Activated CD4-positive, alpha-beta T cell treated with anti-CD3 and anti-CD28 coated beads for 36 hours (primary cell): ENCODE data around the gene PDRG1. TPM values are rescaled to one million over a fixed set of nuclear protein-coding genes. Genes with fewer than 3 reads are reported as not detected.

Source experiments
- ATAC-seq: fragments of 200-7000 bp; cut with Tn5 transposase; one replicate; pipeline ENCODE4 v1.10.0; 2021; ENCODE audit warnings: mild to moderate bottlenecking, moderate library complexity
- CTCF ChIA-PET: fragments of 350-600 bp; sonication (Branson Sonifier 250); formaldehyde crosslinking; loops from one replicate; lab custom pipeline; 2021; ENCODE audit warnings: antibody characterized with exemption; lab: Charles Lee
- POLR2A ChIA-PET: fragments of 350-600 bp; sonication (Branson Sonifier 250); formaldehyde crosslinking; loops from one replicate; lab custom pipeline; 2021; ENCODE audit warnings: antibody characterized with exemption, inconsistent platforms; lab: Charles Lee
- DNase-seq: peaks from one replicate; pipeline ENCODE4 v3.0.0-alpha.2; 2020
- H3K27ac Mint-ChIP-seq: one replicate; pipeline ENCODE4 v1.8.0; 2021; ENCODE audit warnings: mixed read lengths
- H3K27me3 Mint-ChIP-seq: one replicate; pipeline ENCODE4 v1.8.0; 2021; ENCODE audit warnings: mixed read lengths
- H3K36me3 Mint-ChIP-seq: one replicate; pipeline ENCODE4 v1.8.0; 2021; ENCODE audit warnings: low read depth, mixed read lengths
- H3K4me1 Mint-ChIP-seq: one replicate; pipeline ENCODE4 v1.8.0; 2021; ENCODE audit warnings: mixed read lengths
- H3K4me3 Mint-ChIP-seq: one replicate; pipeline ENCODE4 v1.8.0; 2021; ENCODE audit warnings: mild to moderate bottlenecking, moderate library complexity, mixed read lengths
- H3K9me3 Mint-ChIP-seq: one replicate; pipeline ENCODE4 v1.8.0; 2021; ENCODE audit warnings: low read depth, mixed read lengths
- intact Hi-C, 2 experiments: fragments of 100-400 bp; cut with DNase I in 1 of 2; cut with micrococcal nuclease in 1 of 2; formaldehyde crosslinking; loops; one replicate each; pipeline versions ENCODE4 v1.14.2 to v1.15.1; 2022 to 2024; cut with DNase I, micrococcal nuclease
- total RNA-seq, 2 experiments: library from RNA; stranded (reverse); gene quantifications; one replicate each; pipeline ENCODE4 v1.2.3, GENCODE V29; 2021

Gene PDRG1
- total RNA-seq, 2 experiments from 2014 or later: 12.8 to 18.4 TPM

DNA sequence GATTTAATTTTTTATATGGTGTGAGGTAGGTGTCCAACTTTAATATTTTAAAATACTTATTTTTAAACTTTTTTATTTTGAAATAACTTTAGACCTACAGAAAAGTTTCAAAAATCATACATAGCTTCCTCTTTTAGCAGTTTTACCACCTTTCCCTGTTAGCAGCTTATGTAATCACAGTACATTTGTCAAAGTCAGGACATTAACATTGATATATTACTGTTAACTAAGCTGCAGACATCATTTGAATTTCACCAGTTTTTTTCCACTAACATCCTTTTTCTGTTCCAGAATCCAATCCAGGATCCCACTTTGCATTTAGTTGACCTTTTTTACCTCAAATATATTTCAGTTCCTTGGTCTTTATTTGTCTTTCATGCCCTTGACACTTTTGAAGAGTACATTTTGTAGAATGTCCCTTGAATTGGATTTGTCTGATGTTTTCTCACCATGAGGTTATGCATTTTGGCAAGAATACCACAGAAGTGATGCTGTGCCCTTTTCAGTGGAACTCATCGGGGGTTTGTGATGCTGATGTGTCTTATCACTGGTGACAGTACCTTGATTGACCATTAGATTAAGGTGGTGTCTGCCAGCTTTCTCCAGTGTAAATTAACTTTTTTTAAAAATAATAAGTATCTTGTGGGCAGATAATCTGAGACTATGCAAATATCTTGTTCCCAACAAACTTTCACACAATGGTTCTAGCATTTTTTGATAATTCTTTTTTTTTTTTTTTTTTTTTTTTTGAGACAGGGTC is 48.0 kb downstream of the PDRG1 start:
- no peak for ATAC-seq
- no peak overlapping the region for H3K27ac Mint-ChIP-seq
- H3K27me3 Mint-ChIP-seq: no peaks in the 10 kb centered on the region
- H3K4me1 Mint-ChIP-seq: no peaks in the 10 kb centered on the region
- H3K9me3 Mint-ChIP-seq: no peaks in the 10 kb centered on the region
- intact Hi-C loops: no loop called here
- no peak for DNase-seq
- ChIA-PET POLR2A (no interaction called here), CTCF (no interaction called here)
- no peak overlapping the region for H3K4me3 Mint-ChIP-seq
- no peaks in the 10 kb centered on the region for H3K36me3 Mint-ChIP-seq

DNA sequence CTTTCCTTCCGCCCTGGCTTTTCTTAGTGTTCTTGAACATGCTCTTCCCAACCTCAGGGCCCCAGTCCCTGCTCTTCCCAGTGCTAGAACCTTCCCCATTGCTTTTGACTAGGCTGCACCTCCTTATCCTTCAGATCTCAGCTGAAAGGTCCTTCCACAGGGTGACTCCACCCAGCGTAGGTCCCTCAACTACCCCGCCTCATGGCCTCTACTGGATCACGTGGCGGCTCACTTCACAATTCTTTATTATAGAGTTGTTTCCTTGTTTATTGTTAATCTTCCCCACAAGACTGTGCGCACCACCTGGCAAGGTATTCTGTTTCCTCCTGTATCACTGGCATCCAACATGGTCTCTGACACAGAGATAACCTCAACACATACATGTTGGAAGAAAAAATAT is 50.2 kb downstream of the PDRG1 start:
- H3K4me3 Mint-ChIP-seq: no peak overlapping the region
- ChIA-PET CTCF (interaction anchor here (0.6 kb wide), 1 partner anchor 50 kb away, joined by 3 read pairs; the partner anchor contains the start of gene PDRG1), POLR2A (no interaction called here)
- no peaks in the 10 kb centered on the region for H3K36me3 Mint-ChIP-seq
- H3K4me1 Mint-ChIP-seq: no peaks in the 10 kb centered on the region
- intact Hi-C loops: no loop called here
- no peaks in the 10 kb centered on the region for H3K9me3 Mint-ChIP-seq
- H3K27ac Mint-ChIP-seq: no peak overlapping the region
- DNase-seq (no peak), ATAC-seq (no peak)
- peaks cover 3% of the 10 kb centered on the region for H3K27me3 Mint-ChIP-seq

DNA sequence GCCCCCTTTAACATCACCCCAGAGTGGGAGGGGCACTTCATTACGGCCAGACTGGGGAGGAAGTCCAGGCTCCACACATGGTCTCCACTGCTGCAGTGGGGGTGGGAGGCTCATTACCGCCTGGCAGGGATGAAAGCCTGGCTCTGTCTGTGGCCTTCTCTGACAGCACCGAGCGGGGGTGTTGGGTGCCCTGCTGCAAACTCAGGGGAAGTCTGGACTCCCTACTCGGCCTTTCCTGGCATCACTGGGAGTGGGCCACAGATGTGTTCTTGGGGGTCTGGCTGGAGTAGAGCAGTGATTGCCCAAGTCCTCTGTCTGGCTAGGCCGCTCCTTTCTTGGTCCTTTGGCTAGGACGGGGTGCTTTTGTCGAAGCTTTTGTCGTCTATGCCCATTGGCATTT is 54.3 kb downstream of the PDRG1 start:
- Mint-ChIP-seq H3K36me3 (no peaks in the 10 kb centered on the region), H3K4me3 (no peak overlapping the region), H3K9me3 (no peaks in the 10 kb centered on the region), H3K27me3 (peaks cover 5% of the 10 kb centered on the region), H3K4me1 (no peaks in the 10 kb centered on the region), H3K27ac (no peak overlapping the region)
- ChIA-PET CTCF (interaction anchor here (1.8 kb wide), 1 partner anchor 55 kb away, joined by 6 read pairs; the partner anchor contains the start of gene PDRG1), POLR2A (no interaction called here)
- ATAC-seq (no peak), DNase-seq (no peak)
- intact Hi-C loops: no loop called here

DNA sequence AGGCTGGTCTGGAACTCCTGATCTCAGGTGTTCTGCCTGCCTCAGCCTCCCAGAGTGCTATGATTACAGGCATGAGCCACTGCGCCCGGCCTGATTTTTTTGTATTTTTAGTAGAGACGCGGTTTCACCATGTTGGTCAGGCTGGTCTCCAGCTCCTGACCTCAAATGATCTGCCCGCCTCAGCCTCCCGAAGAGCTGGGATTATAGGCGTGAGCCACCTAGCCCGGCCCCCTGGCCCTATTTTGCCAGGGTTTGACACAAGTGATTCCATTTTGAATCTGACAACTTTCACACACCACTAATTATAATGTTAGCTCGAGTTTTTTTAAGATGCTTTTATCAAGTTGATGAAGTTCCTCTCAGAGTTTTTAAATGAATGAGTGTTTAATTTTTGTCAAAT is 55.8 kb downstream of the PDRG1 start:
- Mint-ChIP-seq H3K9me3 (no peaks in the 10 kb centered on the region), H3K4me3 (no peak overlapping the region), H3K27me3 (peaks cover 6% of the 10 kb centered on the region), H3K4me1 (no peaks in the 10 kb centered on the region), H3K27ac (no peak overlapping the region), H3K36me3 (no peaks in the 10 kb centered on the region)
- no peak for DNase-seq
- no peak for ATAC-seq
- CTCF ChIA-PET: interaction anchor here (1.8 kb wide), 1 partner anchor 56 kb away, joined by 6 read pairs; the partner anchor contains the start of gene PDRG1
- POLR2A ChIA-PET: no interaction called here
- intact Hi-C loops: no loop called here

DNA sequence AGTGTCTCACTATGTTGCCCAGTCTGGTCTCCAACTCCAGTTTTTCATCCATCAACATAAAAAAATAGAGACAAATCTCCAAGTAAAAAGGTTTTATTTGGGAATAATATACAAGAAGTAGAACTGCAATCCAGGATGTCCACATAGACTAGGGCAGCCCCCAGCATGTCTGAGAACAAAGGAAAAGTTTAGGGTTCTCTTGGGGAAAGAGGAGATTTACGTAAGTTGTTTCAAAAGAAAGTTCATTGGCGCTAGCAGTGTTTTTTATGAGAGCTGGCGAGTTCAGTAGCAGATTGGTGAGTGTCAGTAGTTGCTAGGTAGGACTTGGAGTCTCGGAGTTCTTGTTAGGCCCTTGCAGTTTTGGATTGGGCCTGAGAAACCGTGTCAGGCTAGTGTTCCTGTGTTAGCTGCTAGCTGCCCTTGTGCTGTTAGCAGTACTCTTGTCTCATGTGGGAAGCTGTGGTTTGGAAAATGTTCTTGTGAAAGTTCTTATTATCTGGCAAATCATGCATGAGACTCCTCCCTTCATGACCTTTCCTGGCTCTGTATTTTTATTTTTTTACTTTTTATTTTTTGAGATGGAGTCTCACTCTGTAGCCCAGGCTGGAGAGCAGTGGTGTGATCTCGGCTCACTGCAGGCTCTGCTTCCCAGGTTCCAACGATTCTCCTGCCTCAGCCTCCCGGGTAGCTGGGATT is 56.7 kb downstream of the PDRG1 start:
- Mint-ChIP-seq H3K4me3 (no peak overlapping the region), H3K27ac (no peak overlapping the region), H3K36me3 (no peaks in the 10 kb centered on the region), H3K9me3 (no peaks in the 10 kb centered on the region), H3K27me3 (peaks cover 8% of the 10 kb centered on the region), H3K4me1 (no peaks in the 10 kb centered on the region)
- DNase-seq: no peak
- CTCF ChIA-PET: interaction anchor here (0.7 to 1.3 kb wide), 2 partner anchors 15 to 43 kb away, joined by 3 to 4 read pairs; no protein-coding TSS in a partner anchor
- intact Hi-C loops: no loop called here
- ATAC-seq: peak; percentile 63
- POLR2A ChIA-PET: no interaction called here

Other genes with a start within 250 kb of the PDRG1 start
- 100 to 1,000 TPM; 107 to 121 TPM for gene BCL2L1, start 229.2 kb downstream of the PDRG1 start, total RNA-seq
- 100 to 1,000 TPM; 137 to 179 TPM for gene TPX2, start 212.8 kb downstream of the PDRG1 start, total RNA-seq
- under 1 TPM; 0.39 TPM for gene MYLK2, start 132.7 kb downstream of the PDRG1 start, total RNA-seq
- gene FOXS1, start 106.4 kb downstream of the PDRG1 start, total RNA-seq: not detected
- gene DUSP15, start 81.5 kb downstream of the PDRG1 start, total RNA-seq: not detected
- gene TTLL9, start 81.4 kb downstream of the PDRG1 start, total RNA-seq: not detected
- under 1 TPM in 1 of 2 experiments, not detected in 1; 0.02 TPM for gene XKR7, start 16.1 kb upstream of the PDRG1 start, total RNA-seq
- not detected for gene CCM2L, start 58.4 kb upstream of the PDRG1 start, total RNA-seq
- gene HCK, start 100.2 kb upstream of the PDRG1 start, total RNA-seq: not detected
- gene TM9SF4, start 157.7 kb upstream of the PDRG1 start, total RNA-seq: 10 to 100 TPM; 43.2 to 66.5 TPM